Neural cell (in vitro differentiated cells): ENCODE data around the gene MT1H.

Experiments used
- CTCF ChIP-seq: fragments of 450-650 bp; IDR thresholded peaks from 2 replicates; pipeline ENCODE4 v1.5.1; 2014; ENCODE audit warnings: antibody characterized with exemption, mild to moderate bottlenecking, moderate library complexity; ENCODE audit not compliant: poor library complexity, severe bottlenecking
- EP300 ChIP-seq: fragments of 450-650 bp; conservative IDR thresholded peaks from 2 replicates; pipeline ENCODE4 v1.6.1; 2014; ENCODE audit warnings: antibody characterized with exemption, mild to moderate bottlenecking, moderate library complexity; ENCODE audit not compliant: poor library complexity, severe bottlenecking
- EZH2 ChIP-seq: fragments of 200-600, 300-800 bp; shearing (Covaris generic), sonication (generic); IDR thresholded peaks from 2 replicates; pipeline ENCODE4 v1.6.1; 2014; ENCODE audit warnings: antibody characterized with exemption, low read length, borderline replicate concordance, mild to moderate bottlenecking; ENCODE audit not compliant: insufficient read depth, poor library complexity, severe bottlenecking
- POLR2AphosphoS5 ChIP-seq: IDR thresholded peaks from 2 replicates; pipeline ENCODE4 v1.6.1; 2012
- REST ChIP-seq: IDR thresholded peaks from 2 replicates; pipeline ENCODE4 v1.6.1; 2012; ENCODE audit warnings: borderline replicate concordance
- SMC3 ChIP-seq: fragments of 450-650 bp; conservative IDR thresholded peaks from 2 replicates; pipeline ENCODE4 v1.6.1; 2014; ENCODE audit warnings: antibody characterized with exemption, mild to moderate bottlenecking, moderate library complexity; ENCODE audit not compliant: poor library complexity
- TAF1 ChIP-seq: IDR thresholded peaks from 2 replicates; pipeline ENCODE4 v1.6.1; 2012; ENCODE audit warnings: low read depth

GRCh38 chr16:56643833-56644232 lies 25.8 kb upstream of the MT1H start:
- TF ChIP-seq EZH2 (no peak), CTCF (no peak), EP300 (no peak), TAF1 (no peak), REST (no peak), POLR2AphosphoS5 (no peak), SMC3 (no peak)
